A673 (cell line): ENCODE data around the gene OASL. TPM values are rescaled to one million over a fixed set of nuclear protein-coding genes. Genes with fewer than 3 reads are reported as not detected.
A peak's percentile ranks its signal among the peaks of the same experiment; 100 is the strongest.

Experiments
- BruUV-seq: library from RNA; stranded (reverse); fragments of 400-500 nt; replicated peaks from 2 replicates; lab custom pipeline; 2021; lab: Mats Ljungman, UMichigan
- CTCF ChIA-PET: fragments of 300-600 bp; sonication (Branson Sonifier 250); formaldehyde crosslinking; loops from one replicate; lab custom pipeline; 2022; ENCODE audit warnings: antibody characterized with exemption; lab: Charles Lee
- POLR2A ChIA-PET: fragments of 300-600 bp; sonication (Branson Sonifier 250); formaldehyde crosslinking; loops from one replicate; lab custom pipeline; 2022; ENCODE audit warnings: antibody characterized with exemption; ENCODE audit not compliant: low non-redundant PET; lab: Charles Lee
- DNase-seq: peaks from one replicate; pipeline ENCODE4 v3.0.0-alpha.2; 2015; ENCODE audit warnings: low spot score
- H3K27ac ChIP-seq: fragments of 200-600 bp; sonication (generic); 2 replicates; pipeline ENCODE4 v1.5.1; 2016; ENCODE audit warnings: mixed run types, low read depth, mild to moderate bottlenecking, mixed read lengths, antibody characterized with exemption, low read length; ENCODE audit not compliant: poor library complexity, severe bottlenecking
- H3K27me3 ChIP-seq: fragments of 200-600 bp; sonication (generic); replicated peaks from 2 replicates; pipeline ENCODE4 v1.6.1; 2017; ENCODE audit warnings: mixed run types, low read depth, mild to moderate bottlenecking, mixed read lengths, antibody characterized with exemption, low read length; ENCODE audit not compliant: insufficient read depth, poor library complexity
- H3K36me3 ChIP-seq: fragments of 200-600 bp; sonication (generic); 2 replicates; pipeline ENCODE4 v1.6.1; 2016; ENCODE audit warnings: mixed run types, mild to moderate bottlenecking, mixed read lengths, antibody characterized with exemption, low read length; ENCODE audit not compliant: insufficient read depth, poor library complexity, severe bottlenecking
- H3K4me1 ChIP-seq: fragments of 200-600 bp; sonication (generic); 2 replicates; pipeline ENCODE4 v1.6.1; 2017; ENCODE audit warnings: mixed run types, mild to moderate bottlenecking, mixed read lengths, antibody characterized with exemption, low read length; ENCODE audit not compliant: insufficient read depth, poor library complexity, severe bottlenecking
- H3K4me3 ChIP-seq: fragments of 200-600 bp; sonication (generic); 2 replicates; pipeline ENCODE4 v1.5.1; 2016; ENCODE audit warnings: low read depth, mixed run types, mild to moderate bottlenecking, mixed read lengths, low read length; ENCODE audit not compliant: poor library complexity, severe bottlenecking
- H3K9me3 ChIP-seq: fragments of 200-600 bp; sonication (generic); 2 replicates; pipeline ENCODE4 v1.6.1; 2016; ENCODE audit warnings: mixed run types, low read depth, mild to moderate bottlenecking, mixed read lengths, antibody characterized with exemption, low read length; ENCODE audit not compliant: poor library complexity, severe bottlenecking
- CTCF ChIP-seq: fragments of 300-800, 200-600 bp; sonication (generic); conservative IDR thresholded peaks from 2 replicates; pipeline ENCODE4 v1.5.1; 2017; ENCODE audit warnings: low read depth, mild to moderate bottlenecking, antibody characterized with exemption, low read length, moderate library complexity, mixed read lengths
- EZH2 ChIP-seq: fragments of 200-600 bp; sonication (generic); IDR thresholded peaks from 2 replicates; pipeline ENCODE4 v1.6.1; 2017; ENCODE audit warnings: borderline replicate concordance, low read depth, mild to moderate bottlenecking, mixed read lengths, antibody characterized with exemption, low read length; ENCODE audit not compliant: poor library complexity, severe bottlenecking
- intact Hi-C: fragments of 100-400 bp; cut with micrococcal nuclease; formaldehyde crosslinking; loops from one replicate; pipeline ENCODE4 v1.10.0; 2022; ENCODE audit not compliant: unreplicated experiment
- total RNA-seq: library from RNA; stranded (reverse); gene quantifications from 2 replicates; pipeline ENCODE4 v1.2.3, GENCODE V29; 2021

The OASL gene
- total RNA-seq, 1 experiment from 2014 or later = 0.73 TPM

- TF ChIP-seq CTCF (no peak), EZH2 (no peak)
- intact Hi-C loops = no loop called here
- peak; percentile 84 for DNase-seq
- CTCF ChIA-PET = no interaction called here
- POLR2A ChIA-PET = no interaction called here
- Histone ChIP-seq H3K27ac (peak overlapping the region; percentile 64), H3K4me1 (peaks cover 30% of the 10 kb centered on the region), H3K9me3 (no peaks in the 10 kb centered on the region), H3K36me3 (no peaks in the 10 kb centered on the region), H3K4me3 (no peak overlapping the region), H3K27me3 (no peaks in the 10 kb centered on the region)
- BruUV-seq = no TSS peak
Measured at GRCh38 chr12:121033625-121034349, 5.3 kb downstream of the OASL start.

DNA sequence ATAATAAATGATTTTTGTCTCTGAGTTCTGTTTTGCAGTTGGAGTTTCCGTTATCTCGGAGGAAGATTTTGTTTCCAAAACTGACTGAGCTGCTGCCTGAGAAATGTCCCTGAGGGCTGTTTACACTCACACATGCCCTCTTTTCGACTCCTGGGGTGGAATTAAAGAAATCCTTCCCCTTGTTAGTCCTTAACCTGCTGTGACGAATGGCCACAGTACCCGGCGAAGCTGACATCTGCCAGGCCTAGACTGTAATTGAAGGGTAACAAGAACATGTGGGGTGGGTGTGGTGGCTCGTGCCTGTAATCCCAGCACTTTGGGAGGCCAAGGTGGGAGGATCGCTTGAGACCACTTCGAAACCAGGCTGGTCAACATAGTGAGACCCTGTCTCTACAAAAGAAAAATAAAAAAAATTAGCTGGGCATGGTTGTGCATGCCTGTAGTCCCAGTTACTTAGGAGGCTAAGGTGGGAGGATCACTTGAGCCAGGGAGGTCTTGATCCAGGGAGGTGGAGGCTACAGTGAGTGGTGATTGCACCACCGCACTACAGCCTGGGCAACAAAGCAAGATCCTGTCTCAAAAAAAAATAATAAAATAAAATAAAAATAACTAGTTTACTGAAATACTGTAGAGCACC, 8.4 kb downstream of the OASL start:
- no peaks in the 10 kb centered on the region for H3K27me3 ChIP-seq
- H3K4me1 ChIP-seq = peaks cover 25% of the 10 kb centered on the region
- H3K9me3 ChIP-seq = no peaks in the 10 kb centered on the region
- no peak for DNase-seq
- no peak overlapping the region for H3K4me3 ChIP-seq
- H3K36me3 ChIP-seq = no peaks in the 10 kb centered on the region
- H3K27ac ChIP-seq = no peak overlapping the region
- intact Hi-C loops = no loop called here
- no peak for TF ChIP-seq EZH2
- TF ChIP-seq CTCF = no peak
- BruUV-seq = no TSS peak
- POLR2A ChIA-PET = no interaction called here
- CTCF ChIA-PET = no interaction called here

DNA sequence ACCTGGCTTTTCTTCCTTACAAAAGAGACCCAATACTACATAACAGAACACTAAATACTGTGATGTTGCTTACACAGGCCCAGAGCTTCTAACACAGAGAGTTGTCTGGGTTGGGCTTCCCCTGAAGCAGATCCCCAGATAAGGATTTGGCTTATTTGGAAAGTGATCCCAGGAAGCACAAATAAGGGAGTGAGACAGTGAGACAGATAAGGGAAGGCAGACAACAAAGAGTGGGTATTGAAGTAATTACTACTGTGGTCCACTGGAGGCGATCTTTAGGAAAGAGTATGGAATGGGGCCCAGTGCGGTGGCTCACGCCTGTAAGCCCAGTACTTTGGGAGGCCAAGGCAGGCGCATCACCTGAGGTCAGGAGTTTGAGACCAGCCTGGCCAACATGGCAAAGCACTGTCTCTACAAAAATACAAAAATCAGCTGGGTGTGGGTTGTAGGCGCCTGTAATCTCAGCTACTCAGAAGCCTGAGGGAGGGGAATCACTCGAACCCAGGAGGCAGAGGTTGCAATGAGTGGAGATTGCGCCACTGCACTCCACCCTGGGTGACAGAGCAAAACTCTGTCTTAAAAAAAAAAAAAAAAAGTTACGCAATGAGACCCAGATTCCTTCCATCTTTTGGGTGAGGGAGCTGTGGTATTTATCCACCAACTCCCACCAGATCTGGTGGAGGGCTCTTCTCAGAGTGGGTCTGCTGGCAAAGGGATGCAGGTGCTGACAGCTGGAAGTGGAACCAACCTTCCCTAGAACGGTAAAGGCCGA, 12.6 kb downstream of the OASL start:
- Histone ChIP-seq H3K9me3 (no peaks in the 10 kb centered on the region), H3K4me1 (no peaks in the 10 kb centered on the region), H3K4me3 (no peak overlapping the region), H3K27ac (no peak overlapping the region), H3K27me3 (no peaks in the 10 kb centered on the region), H3K36me3 (no peaks in the 10 kb centered on the region)
- no TSS peak for BruUV-seq
- intact Hi-C loops = no loop called here
- ChIA-PET POLR2A (no interaction called here), CTCF (no interaction called here)
- no peak for DNase-seq
- TF ChIP-seq CTCF = no peak
- TF ChIP-seq EZH2 = no peak
